CD4-positive, alpha-beta T cell (primary cell): ENCODE measurements around the gene MEI4. TPM values are rescaled to one million over a fixed set of nuclear protein-coding genes. Genes with fewer than 3 reads are reported as not detected.

Experiments used
- ATAC-seq: fragments of 200-7000 bp; cut with Tn5 transposase; one replicate; pipeline ENCODE4 v1.10.0; 2022; ENCODE audit warnings: mild to moderate bottlenecking; ENCODE audit not compliant: poor library complexity
- CTCF ChIA-PET: fragments of 350-600 bp; sonication (Branson Sonifier 250); formaldehyde crosslinking; loops from one replicate; lab custom pipeline; 2021; ENCODE audit warnings: antibody characterized with exemption, inconsistent platforms; lab: Charles Lee
- POLR2A ChIA-PET: fragments of 350-600 bp; sonication (Branson Sonifier 250); formaldehyde crosslinking; loops from one replicate; lab custom pipeline; 2021; ENCODE audit warnings: antibody characterized with exemption, inconsistent platforms; lab: Charles Lee
- DNase-seq, 14 experiments: peaks; one replicate each; pipeline ENCODE4 v3.0.0-alpha.2; 2013 to 2020; ENCODE audit warnings: mixed read lengths in 2 of 14
- H3K27ac ChIP-seq, 2 donors: one replicate each; pipeline versions ENCODE4 v1.5.1 to v1.7.0; 2013; ENCODE audit warnings: low read length in 2 of 2, low read depth in 1 of 2, mild to moderate bottlenecking in 1 of 2
- H3K27me3 ChIP-seq, 2 experiments: 1 replicate in 1 of 2; 2 replicates in 1 of 2; pipeline versions ENCODE4 v1.6.1 to v1.7.0; 2013; ENCODE audit warnings: low read length in 2 of 2, control low read depth in 1 of 2, mild to moderate bottlenecking in 1 of 2, moderate library complexity in 1 of 2; ENCODE audit not compliant: insufficient read depth in 2 of 2, control insufficient read depth in 1 of 2
- H3K36me3 ChIP-seq: one replicate; pipeline ENCODE4 v1.6.1; 2013; ENCODE audit warnings: low read length, control low read depth; ENCODE audit not compliant: insufficient read depth
- H3K4me1 ChIP-seq: one replicate; pipeline ENCODE4 v1.6.1; 2013; ENCODE audit warnings: low read length, control low read depth; ENCODE audit not compliant: insufficient read depth
- H3K4me3 ChIP-seq: one replicate; pipeline ENCODE4 v1.5.1; 2013; ENCODE audit warnings: mild to moderate bottlenecking, low read length, moderate library complexity
- H3K9me3 ChIP-seq, 2 experiments: 1 replicate in 1 of 2; 2 replicates in 1 of 2; pipeline versions ENCODE4 v1.6.1 to v1.7.0; 2013; ENCODE audit warnings: low read length in 2 of 2, mild to moderate bottlenecking in 2 of 2, control low read depth in 1 of 2, moderate library complexity in 1 of 2; ENCODE audit not compliant: control insufficient read depth in 1 of 2, insufficient read depth in 1 of 2
- H3K27ac Mint-ChIP-seq: one replicate; pipeline ENCODE4 v1.8.0; 2020; ENCODE audit warnings: mixed read lengths
- H3K27me3 Mint-ChIP-seq: one replicate; pipeline ENCODE4 v1.8.0; 2021; ENCODE audit warnings: mixed read lengths
- H3K36me3 Mint-ChIP-seq: one replicate; pipeline ENCODE4 v1.8.0; 2021; ENCODE audit warnings: low read depth, mixed read lengths
- H3K4me1 Mint-ChIP-seq: one replicate; pipeline ENCODE4 v1.8.0; 2021; ENCODE audit warnings: low read depth, mixed read lengths
- H3K4me3 Mint-ChIP-seq: one replicate; pipeline ENCODE4 v1.8.0; 2020; ENCODE audit warnings: mild to moderate bottlenecking, mixed read lengths
- H3K9me3 Mint-ChIP-seq: one replicate; pipeline ENCODE4 v1.8.0; 2020; ENCODE audit warnings: mixed read lengths
- intact Hi-C, 2 experiments: fragments of 100-400 bp; cut with DNase I in 1 of 2; cut with micrococcal nuclease in 1 of 2; formaldehyde crosslinking; loops; one replicate each; pipeline versions ENCODE4 v1.15.1 to v1.9.0; 2023 to 2025; cut with DNase I, micrococcal nuclease
- total RNA-seq, 174 experiments: library from RNA in 2 of 174; stranded (reverse) in 2 of 174; gene quantifications; one replicate each; pipeline ENCODE4 v1.2.3 and lab custom pipeline; 2021 to 2026
- TF ChIP-seq, protein P1 (sequence below): fragments of 200-600 bp; IDR thresholded peaks from one replicate; pipeline ENCODE4 v1.8.0; 2022; ENCODE audit warnings: antibody characterized with exemption, mild to moderate bottlenecking

The MEI4 gene
- total RNA-seq, 2 experiments from 2014 or later, result not detected

DNA sequence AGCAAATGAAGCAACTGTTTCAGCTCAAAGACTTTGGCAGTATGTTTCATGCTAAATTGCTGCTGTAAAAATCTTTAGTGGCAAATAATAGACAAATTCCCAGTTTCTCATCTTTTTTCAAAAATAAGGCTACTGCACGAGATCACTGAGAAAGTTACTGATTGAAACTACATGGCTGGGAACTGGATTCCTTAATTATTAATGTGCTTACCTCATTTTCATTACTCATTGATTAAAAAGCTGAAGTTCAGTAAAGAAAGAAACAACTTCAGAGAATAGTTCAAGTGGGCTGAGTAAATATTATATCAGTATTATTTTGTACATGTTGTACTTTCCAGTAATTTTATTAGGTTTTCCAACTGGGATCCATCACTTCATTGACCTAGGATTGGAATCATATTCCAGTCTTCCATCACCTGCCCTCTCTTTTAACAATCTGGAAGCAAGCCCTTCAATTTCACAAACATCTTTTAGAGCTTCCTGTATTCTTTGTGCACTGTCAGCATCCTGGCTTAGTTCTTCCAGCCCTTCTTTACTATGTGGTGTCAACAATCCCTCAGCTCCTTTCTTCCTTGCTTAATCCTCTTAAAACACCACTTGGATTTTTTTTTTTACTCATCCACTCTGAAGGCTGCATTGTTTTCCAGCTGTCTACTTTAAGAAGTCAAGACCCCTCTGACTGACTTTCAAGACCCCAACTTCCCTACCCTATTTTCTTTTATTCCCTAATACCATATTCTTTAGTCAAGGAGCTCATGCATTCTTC lies 4.3 kb downstream of the MEI4 start:
- ChIA-PET POLR2A (no interaction called here), CTCF (no interaction called here)
- H3K4me3 Mint-ChIP-seq, result no peak overlapping the region
- no peaks in the 10 kb centered on the region for H3K27me3 Mint-ChIP-seq
- H3K27ac ChIP-seq, result no peak overlapping the region
- no peaks in the 10 kb centered on the region for H3K36me3 Mint-ChIP-seq
- no peaks in the 10 kb centered on the region for H3K36me3 ChIP-seq
- no peaks in the 10 kb centered on the region for H3K4me1 ChIP-seq
- intact Hi-C loops, result no loop called here
- no peak overlapping the region for H3K27ac Mint-ChIP-seq
- no peak overlapping the region for H3K4me3 ChIP-seq
- peaks cover 3% of the 10 kb centered on the region for H3K9me3 Mint-ChIP-seq
- DNase-seq (no peak), ATAC-seq (no peak)
- no peaks in the 10 kb centered on the region for H3K27me3 ChIP-seq
- TF ChIP-seq, protein P1, sequence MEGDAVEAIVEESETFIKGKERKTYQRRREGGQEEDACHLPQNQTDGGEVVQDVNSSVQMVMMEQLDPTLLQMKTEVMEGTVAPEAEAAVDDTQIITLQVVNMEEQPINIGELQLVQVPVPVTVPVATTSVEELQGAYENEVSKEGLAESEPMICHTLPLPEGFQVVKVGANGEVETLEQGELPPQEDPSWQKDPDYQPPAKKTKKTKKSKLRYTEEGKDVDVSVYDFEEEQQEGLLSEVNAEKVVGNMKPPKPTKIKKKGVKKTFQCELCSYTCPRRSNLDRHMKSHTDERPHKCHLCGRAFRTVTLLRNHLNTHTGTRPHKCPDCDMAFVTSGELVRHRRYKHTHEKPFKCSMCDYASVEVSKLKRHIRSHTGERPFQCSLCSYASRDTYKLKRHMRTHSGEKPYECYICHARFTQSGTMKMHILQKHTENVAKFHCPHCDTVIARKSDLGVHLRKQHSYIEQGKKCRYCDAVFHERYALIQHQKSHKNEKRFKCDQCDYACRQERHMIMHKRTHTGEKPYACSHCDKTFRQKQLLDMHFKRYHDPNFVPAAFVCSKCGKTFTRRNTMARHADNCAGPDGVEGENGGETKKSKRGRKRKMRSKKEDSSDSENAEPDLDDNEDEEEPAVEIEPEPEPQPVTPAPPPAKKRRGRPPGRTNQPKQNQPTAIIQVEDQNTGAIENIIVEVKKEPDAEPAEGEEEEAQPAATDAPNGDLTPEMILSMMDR, result no peak
- H3K9me3 ChIP-seq, result no peaks in the 10 kb centered on the region
- H3K4me1 Mint-ChIP-seq, result no peaks in the 10 kb centered on the region

DNA sequence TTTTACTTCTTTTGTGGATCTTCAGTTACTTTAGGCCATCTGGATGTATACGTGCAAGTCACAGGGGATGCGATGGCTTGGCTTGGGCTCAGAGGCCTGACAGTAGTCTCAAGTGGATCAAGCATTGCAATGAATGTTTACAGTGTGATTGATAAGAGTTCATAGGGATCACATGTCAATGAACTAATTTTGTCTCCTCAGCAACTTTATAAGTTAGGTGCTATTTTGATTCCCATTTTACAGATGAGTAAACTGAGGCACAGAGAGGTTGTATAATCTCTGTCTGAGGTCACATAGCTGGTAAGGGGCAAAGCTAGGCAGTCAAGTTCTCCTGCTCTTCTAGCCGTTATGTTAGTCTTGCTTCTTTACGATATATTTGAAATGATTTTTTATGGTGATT lies 13.5 kb downstream of the MEI4 start:
- no peak overlapping the region for H3K4me3 ChIP-seq
- TF ChIP-seq, protein P1, result no peak
- no peak overlapping the region for H3K27ac ChIP-seq
- no peaks in the 10 kb centered on the region for H3K27me3 ChIP-seq
- ATAC-seq (no peak), DNase-seq (no peak)
- no peaks in the 10 kb centered on the region for H3K4me1 ChIP-seq
- no peak overlapping the region for H3K27ac Mint-ChIP-seq
- H3K9me3 ChIP-seq, result no peaks in the 10 kb centered on the region
- CTCF ChIA-PET, result no interaction called here
- no peaks in the 10 kb centered on the region for H3K36me3 ChIP-seq
- H3K27me3 Mint-ChIP-seq, result no peaks in the 10 kb centered on the region
- POLR2A ChIA-PET, result no interaction called here
- no peaks in the 10 kb centered on the region for H3K4me1 Mint-ChIP-seq
- no peak overlapping the region for H3K4me3 Mint-ChIP-seq
- intact Hi-C loops, result no loop called here
- no peaks in the 10 kb centered on the region for H3K36me3 Mint-ChIP-seq
- peaks cover 2% of the 10 kb centered on the region for H3K9me3 Mint-ChIP-seq

DNA sequence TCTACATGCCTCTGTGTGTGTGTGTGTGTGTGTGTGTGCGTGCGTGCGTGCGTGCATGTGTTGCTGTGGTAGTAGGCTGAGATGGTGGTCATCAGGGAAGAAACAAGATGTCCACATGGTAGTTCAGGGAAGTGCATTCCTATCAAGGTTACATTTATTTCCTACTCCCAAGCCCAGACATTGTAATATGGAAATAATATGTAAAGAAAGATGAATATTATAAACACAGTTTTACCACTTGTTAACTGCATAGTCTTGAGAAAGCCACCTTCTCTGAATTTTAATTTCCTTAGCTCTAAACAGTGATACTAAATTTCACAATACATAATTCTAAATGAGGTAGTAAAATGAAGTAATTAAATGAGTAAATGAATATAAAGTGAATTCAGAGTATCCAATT lies 14.0 kb downstream of the MEI4 start:
- ATAC-seq (no peak), DNase-seq (no peak)
- Histone ChIP-seq H3K27ac (no peak overlapping the region), H3K27me3 (no peaks in the 10 kb centered on the region), H3K36me3 (no peaks in the 10 kb centered on the region), H3K9me3 (no peaks in the 10 kb centered on the region), H3K4me3 (no peak overlapping the region), H3K4me1 (no peaks in the 10 kb centered on the region)
- no peaks in the 10 kb centered on the region for H3K27me3 Mint-ChIP-seq
- no peak overlapping the region for H3K27ac Mint-ChIP-seq
- POLR2A ChIA-PET, result no interaction called here
- H3K4me1 Mint-ChIP-seq, result no peaks in the 10 kb centered on the region
- CTCF ChIA-PET, result no interaction called here
- no peaks in the 10 kb centered on the region for H3K36me3 Mint-ChIP-seq
- intact Hi-C loops, result no loop called here
- TF ChIP-seq, protein P1, result no peak
- no peak overlapping the region for H3K4me3 Mint-ChIP-seq
- H3K9me3 Mint-ChIP-seq, result peaks cover 2% of the 10 kb centered on the region
